B cell (primary cell): Measurements from ENCODE around the gene EIF3L.

Experiments used
- EZH2 ChIP-seq: IDR thresholded peaks from 2 replicates; pipeline ENCODE4 v1.6.1; 2012; ENCODE audit warnings: borderline replicate concordance, low read depth, mild to moderate bottlenecking, moderate library complexity, low read length; ENCODE audit not compliant: insufficient read depth, poor library complexity, severe bottlenecking
- TF ChIP-seq, protein P1 (sequence below): fragments of 200-600 bp; IDR thresholded peaks from one replicate; pipeline ENCODE4 v1.8.0; 2022; ENCODE audit warnings: antibody characterized with exemption, mild to moderate bottlenecking

DNA sequence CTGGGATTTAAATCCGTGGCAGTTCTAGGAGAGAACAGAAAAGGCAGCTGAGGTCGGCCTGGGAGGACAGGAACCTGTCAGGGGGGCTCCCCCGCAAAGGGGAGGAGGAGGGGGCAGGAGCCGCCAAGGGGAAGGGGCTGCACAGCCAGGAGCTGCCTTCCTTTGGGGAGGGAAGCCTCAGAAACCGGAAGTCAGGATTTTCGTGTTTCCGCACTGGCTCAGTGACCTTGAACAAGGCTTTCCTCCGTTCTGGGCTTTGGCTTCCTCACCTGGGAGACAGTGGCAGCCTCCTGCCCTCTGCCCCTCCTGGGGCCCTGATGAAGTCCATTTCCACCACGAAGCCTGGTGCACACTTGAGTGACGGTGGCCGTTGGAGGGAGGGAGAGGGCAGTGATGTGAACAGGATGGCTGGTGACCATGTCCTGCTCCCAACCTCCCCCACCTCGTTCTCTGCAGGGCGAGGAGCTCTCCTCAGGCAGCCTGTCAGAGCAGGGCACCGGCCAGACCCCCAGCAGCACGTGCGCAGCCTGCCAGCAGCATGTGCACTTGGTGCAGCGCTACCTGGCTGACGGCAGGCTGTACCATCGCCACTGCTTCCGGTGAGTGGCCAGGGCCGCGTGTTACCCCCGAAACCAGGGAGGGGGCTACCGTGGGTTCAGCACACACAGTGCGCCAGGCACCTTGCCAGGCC lies 69.5 kb downstream of the EIF3L start:
- no peak for TF ChIP-seq EZH2
- TF ChIP-seq, protein P1, sequence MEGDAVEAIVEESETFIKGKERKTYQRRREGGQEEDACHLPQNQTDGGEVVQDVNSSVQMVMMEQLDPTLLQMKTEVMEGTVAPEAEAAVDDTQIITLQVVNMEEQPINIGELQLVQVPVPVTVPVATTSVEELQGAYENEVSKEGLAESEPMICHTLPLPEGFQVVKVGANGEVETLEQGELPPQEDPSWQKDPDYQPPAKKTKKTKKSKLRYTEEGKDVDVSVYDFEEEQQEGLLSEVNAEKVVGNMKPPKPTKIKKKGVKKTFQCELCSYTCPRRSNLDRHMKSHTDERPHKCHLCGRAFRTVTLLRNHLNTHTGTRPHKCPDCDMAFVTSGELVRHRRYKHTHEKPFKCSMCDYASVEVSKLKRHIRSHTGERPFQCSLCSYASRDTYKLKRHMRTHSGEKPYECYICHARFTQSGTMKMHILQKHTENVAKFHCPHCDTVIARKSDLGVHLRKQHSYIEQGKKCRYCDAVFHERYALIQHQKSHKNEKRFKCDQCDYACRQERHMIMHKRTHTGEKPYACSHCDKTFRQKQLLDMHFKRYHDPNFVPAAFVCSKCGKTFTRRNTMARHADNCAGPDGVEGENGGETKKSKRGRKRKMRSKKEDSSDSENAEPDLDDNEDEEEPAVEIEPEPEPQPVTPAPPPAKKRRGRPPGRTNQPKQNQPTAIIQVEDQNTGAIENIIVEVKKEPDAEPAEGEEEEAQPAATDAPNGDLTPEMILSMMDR: no peak
